Activated naive CD8-positive, alpha-beta T cell treated with anti-CD3 and anti-CD28 coated beads, Interleukin-2, amount 50 U/mL, for 24 hours (primary cell): Measurements from ENCODE around the gene ZNF763.
"Not testable (repeated sequence)": the region's sequence is repeated elsewhere in the genome, so short reads cannot be mapped to it uniquely, and the experiment has no call there.

ENCODE experiments used
- ATAC-seq: fragments of 150-1000 bp; cut with Tn5 transposase; one replicate; pipeline ENCODE4 v1.10.0; 2021
- DNase-seq: peaks from one replicate; pipeline ENCODE4 v3.0.0; 2021
- H3K27ac Mint-ChIP-seq: one replicate; pipeline ENCODE4 v1.8.0; 2021; ENCODE audit warnings: mild to moderate bottlenecking, mixed read lengths
- H3K27me3 Mint-ChIP-seq: one replicate; pipeline ENCODE4 v1.8.0; 2021; ENCODE audit warnings: mixed read lengths
- H3K36me3 Mint-ChIP-seq: one replicate; pipeline ENCODE4 v1.8.0; 2021; ENCODE audit warnings: low read depth, mixed read lengths
- H3K4me1 Mint-ChIP-seq: one replicate; pipeline ENCODE4 v1.8.0; 2021; ENCODE audit warnings: mixed read lengths
- H3K4me3 Mint-ChIP-seq: one replicate; pipeline ENCODE4 v1.8.0; 2021; ENCODE audit warnings: mild to moderate bottlenecking, moderate library complexity, mixed read lengths
- H3K9me3 Mint-ChIP-seq: one replicate; pipeline ENCODE4 v1.8.0; 2021; ENCODE audit warnings: mixed read lengths

The ZNF763 gene

DNA sequence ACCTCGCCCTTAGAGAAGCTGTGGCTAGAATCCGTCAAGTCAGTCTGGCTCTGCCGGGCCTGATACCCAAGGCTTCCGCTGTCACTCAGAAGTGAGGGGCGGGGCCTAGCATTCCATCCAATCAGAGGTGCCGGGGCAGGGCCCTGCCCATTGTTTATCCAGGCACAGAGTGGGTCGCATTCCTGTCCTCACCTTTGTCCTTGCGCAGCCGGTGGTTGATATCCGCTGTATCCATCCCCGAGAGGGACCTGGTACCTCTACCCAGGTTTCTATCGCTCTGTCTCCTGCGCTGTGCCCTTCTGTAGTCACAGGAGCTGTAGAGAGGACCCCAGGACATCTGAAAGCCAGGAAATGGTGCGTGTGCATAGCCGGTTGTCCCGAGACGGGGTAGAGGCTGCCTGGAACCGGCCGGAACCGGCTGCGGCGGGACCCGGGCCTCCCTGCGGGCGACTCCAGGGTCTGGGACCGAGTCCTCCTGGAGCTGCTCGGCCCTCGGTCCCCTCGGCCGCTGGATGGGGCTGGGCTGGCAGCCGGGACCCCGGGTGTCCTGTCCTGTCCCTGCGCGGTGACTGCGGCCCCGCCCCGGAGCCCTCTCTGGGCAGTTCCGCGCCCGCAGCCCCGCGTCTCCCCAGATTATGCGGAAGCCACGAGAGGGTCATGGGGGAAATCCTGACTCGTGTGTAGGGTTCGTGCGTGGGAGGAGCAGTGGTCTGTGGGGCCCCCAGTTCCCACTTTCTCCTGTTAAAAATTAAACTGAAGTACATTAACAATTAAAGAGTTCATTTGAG, at the start of gene ZNF763:
Gene ZNF763 (plus strand): TSS at position 183 of the 788 bp plus-strand sequence. CDS start 169 bp downstream, at position 352.
- H3K4me1 Mint-ChIP-seq = peaks cover 23% of the 10 kb centered on the region
- H3K27ac Mint-ChIP-seq = peak within 1 kb of the TSS; percentile 81
- no peaks in the 10 kb centered on the region for H3K9me3 Mint-ChIP-seq
- H3K4me3 Mint-ChIP-seq = peak within 1 kb of the TSS; percentile 80
- peaks cover 1% of the 10 kb centered on the region for H3K36me3 Mint-ChIP-seq
- DNase-seq = peak; percentile 90
- no peaks in the 10 kb centered on the region for H3K27me3 Mint-ChIP-seq
- ATAC-seq = peak; percentile 95

DNA sequence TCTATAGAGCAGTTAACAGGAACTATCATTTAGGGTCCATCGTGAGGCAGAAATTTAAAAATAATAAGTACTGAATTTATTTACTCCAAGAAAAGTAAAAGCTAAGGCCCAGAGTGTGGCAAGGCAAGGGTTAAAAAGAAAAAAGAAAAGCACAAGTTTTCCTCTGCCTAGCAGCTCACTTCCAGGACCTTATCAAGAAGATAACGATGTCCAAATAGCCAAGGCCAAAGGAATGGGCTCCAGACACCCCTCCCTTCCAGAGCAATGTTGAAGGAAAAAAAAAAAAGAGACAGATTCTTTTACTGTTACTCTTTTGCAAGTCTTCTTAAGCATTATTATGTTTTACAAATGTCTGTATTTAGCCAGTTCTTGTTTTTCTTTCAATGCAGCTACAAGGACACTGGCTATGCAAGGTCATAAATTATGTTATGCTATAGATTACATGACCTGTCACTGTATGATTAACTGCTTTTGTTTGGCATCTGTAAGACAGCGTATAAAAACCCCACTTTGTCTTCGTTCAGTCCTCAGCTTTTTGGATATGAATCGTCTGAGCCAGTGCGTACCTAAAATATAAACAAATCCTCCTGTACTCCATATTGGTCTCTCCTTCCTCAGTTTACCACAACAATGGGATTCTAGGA, 42.9 kb upstream of the ZNF763 start:
- ATAC-seq (no peak), DNase-seq (no peak)
- no peak overlapping the region for H3K4me3 Mint-ChIP-seq
- no peak overlapping the region for H3K27ac Mint-ChIP-seq
- H3K9me3 Mint-ChIP-seq = peaks cover 5% of the 10 kb centered on the region
- H3K4me1 Mint-ChIP-seq = peaks cover 32% of the 10 kb centered on the region
- H3K36me3 Mint-ChIP-seq = peaks cover 6% of the 10 kb centered on the region
- H3K27me3 Mint-ChIP-seq = no peaks in the 10 kb centered on the region

DNA sequence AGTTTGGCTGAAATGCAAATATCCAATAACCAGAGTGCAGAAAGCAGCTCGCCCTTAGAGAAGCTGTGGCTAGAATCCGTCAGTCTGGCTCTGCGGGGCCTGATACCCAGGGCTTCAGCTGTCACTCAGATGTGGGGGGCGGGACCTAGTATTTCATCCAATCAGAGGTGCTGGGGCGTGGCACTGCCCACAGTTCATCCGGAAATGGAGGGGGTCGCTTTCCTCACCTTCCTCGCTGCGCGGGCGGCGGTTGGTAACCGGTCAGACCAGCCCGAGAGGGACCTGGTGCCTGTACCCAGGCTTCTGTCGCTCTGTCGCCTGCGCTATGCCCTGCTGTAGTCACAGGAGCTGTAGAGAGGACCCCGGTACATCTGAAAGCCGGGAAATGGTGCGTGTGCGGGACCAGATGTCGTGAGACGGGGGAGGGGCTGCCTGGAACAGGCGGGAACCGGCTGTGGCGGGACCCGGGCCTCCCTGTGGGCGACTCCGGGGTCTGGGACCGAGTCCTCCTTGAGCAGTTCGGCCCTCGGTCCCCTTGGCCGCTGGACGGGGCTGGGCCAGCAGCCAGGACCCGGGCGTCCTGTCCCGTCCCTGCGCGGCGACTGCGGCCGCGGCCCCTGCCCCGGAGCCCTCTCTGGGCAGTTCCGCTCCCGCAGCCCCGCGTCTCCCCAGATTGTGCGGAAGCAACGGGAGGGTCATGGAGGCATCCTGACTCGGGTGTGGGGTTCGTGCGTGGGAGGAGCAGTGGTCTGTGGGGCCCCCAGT, 39.8 kb upstream of the ZNF763 start, which contains the start of gene ZNF700:
Gene ZNF700 (plus strand): TSS at position 222 of the 765 bp plus-strand sequence. CDS start 104 bp downstream, at position 326.
- peak; percentile 94 for DNase-seq
- ATAC-seq = peak; percentile 97
- Mint-ChIP-seq H3K36me3 (peaks cover 17% of the 10 kb centered on the region), H3K27ac (peak within 1 kb of the TSS; percentile 99), H3K27me3 (no peaks in the 10 kb centered on the region), H3K4me1 (peaks cover 45% of the 10 kb centered on the region), H3K4me3 (peak within 1 kb of the TSS; percentile 99), H3K9me3 (no peaks in the 10 kb centered on the region)

DNA sequence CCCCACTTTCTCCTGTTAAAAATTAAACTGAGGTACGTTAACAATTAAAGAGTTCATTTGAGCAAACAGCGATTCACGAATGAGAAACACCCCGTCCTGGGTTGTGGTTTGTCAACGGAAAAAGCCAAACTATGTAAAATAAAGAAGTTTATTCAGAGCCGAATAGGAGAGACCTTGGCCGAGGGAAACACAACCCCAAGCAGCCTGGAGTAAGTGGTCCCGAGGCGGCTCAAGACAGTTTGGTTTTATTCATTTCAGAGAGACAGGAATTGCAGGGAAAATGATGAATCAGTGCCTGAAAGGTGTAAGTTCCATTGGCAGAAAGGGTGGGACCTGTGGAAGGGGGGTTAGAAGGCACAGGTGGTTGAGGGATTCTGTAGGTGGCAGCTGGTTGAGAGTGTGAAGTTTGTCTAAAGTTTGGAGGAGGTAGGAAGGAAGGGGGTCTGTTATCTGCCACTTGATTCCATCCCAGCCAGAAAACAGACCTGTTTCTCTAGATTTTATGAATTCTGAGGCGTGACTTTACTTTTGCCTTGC, 39.1 kb upstream of the ZNF763 start:
- not testable (repeated sequence) for ATAC-seq, DNase-seq, H3K27me3 Mint-ChIP-seq, H3K9me3 Mint-ChIP-seq
- H3K4me3 Mint-ChIP-seq = peak overlapping the region; percentile 99
- H3K4me1 Mint-ChIP-seq = peaks cover 51% of the 10 kb centered on the region
- peak overlapping the region; percentile 85 for H3K27ac Mint-ChIP-seq
- H3K36me3 Mint-ChIP-seq = peaks cover 24% of the 10 kb centered on the region

DNA sequence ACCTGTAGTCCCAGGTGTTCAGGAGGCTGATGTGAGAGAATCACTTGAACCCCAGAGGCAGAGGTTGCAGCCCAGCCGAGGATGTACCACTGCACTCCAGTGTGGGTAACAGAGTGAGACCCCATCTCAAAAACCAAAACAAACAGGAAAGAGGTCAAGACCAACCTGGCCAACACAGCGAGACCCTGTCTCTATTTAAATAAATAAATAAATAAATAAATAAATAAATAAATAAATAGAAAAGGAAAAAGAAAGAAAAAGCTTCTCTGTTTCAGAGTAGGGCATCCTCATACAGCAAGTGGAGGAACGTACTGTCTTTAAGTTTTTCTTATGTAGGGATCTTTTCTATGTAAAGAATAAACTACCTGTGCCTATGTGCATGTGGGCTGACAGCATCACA, 37.6 kb upstream of the ZNF763 start:
- H3K9me3 Mint-ChIP-seq = peaks cover 8% of the 10 kb centered on the region
- ATAC-seq (no peak), DNase-seq (no peak)
- no peak overlapping the region for H3K4me3 Mint-ChIP-seq
- H3K27ac Mint-ChIP-seq = no peak overlapping the region
- H3K27me3 Mint-ChIP-seq = no peaks in the 10 kb centered on the region
- peaks cover 34% of the 10 kb centered on the region for H3K36me3 Mint-ChIP-seq
- peaks cover 59% of the 10 kb centered on the region for H3K4me1 Mint-ChIP-seq

DNA sequence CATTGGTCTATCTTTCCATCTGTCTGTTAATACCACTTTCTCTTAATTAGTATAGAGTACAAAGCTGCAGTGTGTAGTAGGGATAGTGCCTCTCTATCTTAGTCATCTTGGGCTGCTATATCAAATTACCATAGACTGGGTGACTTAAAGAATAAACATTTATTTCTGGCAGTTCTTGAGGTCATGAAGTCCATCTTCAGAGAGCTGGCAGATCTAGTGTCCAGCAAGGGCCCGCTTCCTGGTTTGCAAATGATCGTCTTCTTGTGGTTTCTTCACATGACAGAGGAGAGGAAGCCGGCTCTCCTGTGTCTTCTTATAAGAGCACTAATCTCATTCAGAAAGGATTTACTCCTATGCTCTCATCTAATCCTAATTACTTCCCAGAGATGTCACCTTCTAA, 33.8 kb upstream of the ZNF763 start:
- no peaks in the 10 kb centered on the region for H3K27me3 Mint-ChIP-seq
- peaks cover 13% of the 10 kb centered on the region for H3K9me3 Mint-ChIP-seq
- H3K4me3 Mint-ChIP-seq = no peak overlapping the region
- H3K4me1 Mint-ChIP-seq = peaks cover 36% of the 10 kb centered on the region
- no peak overlapping the region for H3K27ac Mint-ChIP-seq
- ATAC-seq = no peak
- DNase-seq = no peak
- peaks cover 60% of the 10 kb centered on the region for H3K36me3 Mint-ChIP-seq

DNA sequence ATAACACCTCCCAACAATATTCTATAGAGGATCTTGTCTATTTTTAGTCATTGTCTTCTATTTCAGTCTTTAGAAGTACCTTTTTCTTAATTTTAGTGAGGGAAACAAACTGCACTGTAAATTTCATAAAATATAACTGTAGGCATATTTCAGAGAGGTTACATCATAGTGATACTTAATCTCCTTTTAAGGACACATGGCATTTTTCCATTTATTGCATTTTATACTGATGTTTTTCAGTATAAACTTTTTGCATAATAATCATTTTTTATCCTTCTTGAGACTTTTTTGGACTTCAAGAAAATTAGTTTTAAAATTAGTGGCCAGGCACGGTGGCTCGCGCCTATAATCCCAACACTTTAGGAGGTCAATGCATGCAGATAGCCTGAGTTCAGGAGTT, 33.3 kb upstream of the ZNF763 start:
- Mint-ChIP-seq H3K36me3 (peaks cover 64% of the 10 kb centered on the region), H3K27ac (no peak overlapping the region), H3K27me3 (no peaks in the 10 kb centered on the region), H3K9me3 (peaks cover 17% of the 10 kb centered on the region), H3K4me1 (peaks cover 31% of the 10 kb centered on the region), H3K4me3 (no peak overlapping the region)
- ATAC-seq (no peak), DNase-seq (no peak)

DNA sequence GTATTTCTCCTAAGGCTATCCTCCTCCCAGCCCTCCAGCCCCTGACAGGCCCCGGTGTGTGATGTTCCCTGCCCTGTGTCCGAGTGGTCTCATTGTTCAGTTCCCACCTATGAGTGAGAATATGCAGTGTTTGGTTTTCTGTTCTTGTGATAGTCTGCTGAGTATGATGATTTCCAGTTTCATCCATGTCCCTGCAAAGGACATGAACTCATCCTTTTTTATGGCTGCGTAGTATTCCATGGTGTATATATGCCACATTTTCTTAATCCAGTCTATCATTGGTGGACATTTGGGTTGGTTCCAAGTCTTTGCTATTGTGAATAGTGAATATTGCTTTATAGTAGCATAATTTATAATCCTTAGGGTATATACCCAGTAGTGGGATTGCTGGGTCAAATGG, 29.0 kb upstream of the ZNF763 start:
- Mint-ChIP-seq H3K9me3 (peaks cover 34% of the 10 kb centered on the region), H3K36me3 (peaks cover 75% of the 10 kb centered on the region)
- not testable (repeated sequence) for DNase-seq, ATAC-seq, H3K4me1 Mint-ChIP-seq, H3K27me3 Mint-ChIP-seq, H3K27ac Mint-ChIP-seq, H3K4me3 Mint-ChIP-seq

DNA sequence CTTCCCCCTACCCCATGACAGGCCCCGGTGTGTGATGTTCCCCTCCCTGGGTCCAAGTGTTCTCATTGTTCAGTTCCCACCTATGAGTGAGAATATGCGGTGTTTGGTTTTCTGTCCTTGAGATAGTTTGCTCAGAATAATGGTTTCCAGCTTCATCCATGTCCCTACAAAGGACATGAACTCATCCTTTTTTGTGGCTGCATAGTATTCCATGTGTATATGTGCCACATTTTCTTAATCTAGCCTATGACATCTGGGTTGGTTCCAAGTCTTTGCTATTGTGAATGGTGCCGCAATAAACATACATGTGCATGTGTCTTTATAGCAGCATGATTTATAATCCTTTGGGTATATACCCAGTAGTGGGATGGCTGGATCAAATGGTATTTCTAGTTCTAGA, 26.5 kb upstream of the ZNF763 start:
- not testable (repeated sequence) for H3K27me3 Mint-ChIP-seq, H3K27ac Mint-ChIP-seq, ATAC-seq, H3K4me1 Mint-ChIP-seq, DNase-seq, H3K4me3 Mint-ChIP-seq
- peaks cover 79% of the 10 kb centered on the region for H3K36me3 Mint-ChIP-seq
- peaks cover 40% of the 10 kb centered on the region for H3K9me3 Mint-ChIP-seq

DNA sequence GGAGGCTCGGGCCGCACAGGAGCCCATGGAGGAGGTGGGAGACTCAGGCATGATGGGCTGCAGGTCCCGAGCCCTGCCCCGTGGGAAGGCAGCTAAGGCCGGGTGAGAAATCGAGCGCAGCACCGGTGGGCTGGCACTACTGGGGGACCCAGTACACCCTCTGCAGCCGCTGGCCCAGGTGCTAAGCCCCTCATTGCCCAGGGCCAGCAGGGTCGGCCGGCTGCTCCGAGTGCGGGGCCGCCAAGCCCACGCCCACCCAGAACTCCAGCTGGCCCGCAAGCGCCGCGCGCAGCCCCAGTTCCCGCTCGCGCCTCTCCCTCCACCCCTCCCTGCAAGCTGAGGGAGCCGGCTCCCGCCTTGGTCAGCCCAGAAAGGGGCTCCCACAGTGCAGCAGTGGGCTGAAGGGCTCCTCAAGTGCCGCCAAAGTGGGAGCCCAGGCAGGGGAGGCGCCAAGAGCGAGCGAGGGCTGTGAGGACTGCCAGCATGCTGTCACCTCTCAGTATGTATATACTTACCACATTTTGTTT, 23.4 kb upstream of the ZNF763 start:
- H3K27ac Mint-ChIP-seq, H3K4me1 Mint-ChIP-seq, H3K4me3 Mint-ChIP-seq, DNase-seq, H3K27me3 Mint-ChIP-seq, ATAC-seq: not testable (repeated sequence)
- peaks cover 55% of the 10 kb centered on the region for H3K9me3 Mint-ChIP-seq
- peaks cover 87% of the 10 kb centered on the region for H3K36me3 Mint-ChIP-seq

DNA sequence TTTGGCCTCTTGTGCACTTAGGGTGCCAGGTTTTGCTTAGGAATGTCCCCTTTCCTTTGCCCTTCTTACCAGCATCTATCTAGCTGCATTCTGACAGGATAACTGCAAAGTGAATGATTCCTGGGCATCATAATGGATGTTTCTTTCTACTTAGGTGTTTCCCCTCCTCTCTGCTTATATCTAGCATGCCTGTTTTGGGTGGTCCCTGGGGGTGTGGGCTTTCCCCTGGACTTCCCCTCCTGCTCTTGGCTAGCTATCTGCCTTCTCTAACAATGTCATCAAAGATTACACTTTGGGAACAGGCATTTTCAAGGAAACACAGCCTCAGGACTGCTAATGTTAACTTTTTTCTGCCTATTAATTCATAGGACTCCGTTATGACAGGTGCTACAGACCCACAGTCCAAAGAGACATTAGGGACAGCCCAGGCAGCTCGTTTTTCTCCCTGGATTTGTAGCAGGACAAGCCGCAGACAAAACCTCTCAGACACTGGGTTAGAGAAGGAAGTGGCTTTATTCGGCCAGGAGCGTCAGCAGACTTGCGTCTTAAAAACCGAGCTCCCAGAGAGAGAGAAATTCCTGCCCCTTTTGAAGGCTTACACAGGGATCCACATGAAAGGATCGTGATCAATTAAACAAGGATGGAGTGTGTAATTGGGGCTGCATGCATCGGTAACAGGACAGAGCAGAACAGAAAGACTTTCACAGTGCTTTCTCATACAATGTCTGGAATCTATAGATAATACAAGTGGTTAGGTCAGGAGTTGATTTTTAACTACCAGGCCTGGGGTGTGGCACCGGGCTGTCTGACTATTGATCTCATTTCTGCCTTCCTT, 22.6 kb upstream of the ZNF763 start:
- Mint-ChIP-seq H3K4me3 (no peak overlapping the region), H3K4me1 (peaks cover 3% of the 10 kb centered on the region), H3K27ac (no peak overlapping the region), H3K9me3 (peaks cover 53% of the 10 kb centered on the region), H3K36me3 (peaks cover 88% of the 10 kb centered on the region), H3K27me3 (no peaks in the 10 kb centered on the region)
- DNase-seq (no peak), ATAC-seq (no peak)

DNA sequence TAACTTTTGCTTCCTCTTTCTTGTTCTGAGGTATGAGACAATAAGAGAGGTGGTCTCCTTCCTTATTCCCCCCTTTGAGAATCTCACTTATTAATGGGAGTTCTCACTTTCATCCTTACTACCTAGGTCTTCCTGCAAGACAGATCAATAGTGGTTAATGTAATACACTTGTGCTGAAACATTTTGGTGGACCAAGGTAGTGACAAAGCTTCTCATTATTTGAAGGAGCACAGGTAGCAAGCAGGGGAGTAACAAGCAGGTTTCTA, 22.1 kb upstream of the ZNF763 start:
- H3K27me3 Mint-ChIP-seq = no peaks in the 10 kb centered on the region
- no peak overlapping the region for H3K4me3 Mint-ChIP-seq
- H3K36me3 Mint-ChIP-seq = peaks cover 90% of the 10 kb centered on the region
- no peak overlapping the region for H3K27ac Mint-ChIP-seq
- DNase-seq (no peak), ATAC-seq (no peak)
- H3K4me1 Mint-ChIP-seq = peaks cover 3% of the 10 kb centered on the region
- peaks cover 56% of the 10 kb centered on the region for H3K9me3 Mint-ChIP-seq

DNA sequence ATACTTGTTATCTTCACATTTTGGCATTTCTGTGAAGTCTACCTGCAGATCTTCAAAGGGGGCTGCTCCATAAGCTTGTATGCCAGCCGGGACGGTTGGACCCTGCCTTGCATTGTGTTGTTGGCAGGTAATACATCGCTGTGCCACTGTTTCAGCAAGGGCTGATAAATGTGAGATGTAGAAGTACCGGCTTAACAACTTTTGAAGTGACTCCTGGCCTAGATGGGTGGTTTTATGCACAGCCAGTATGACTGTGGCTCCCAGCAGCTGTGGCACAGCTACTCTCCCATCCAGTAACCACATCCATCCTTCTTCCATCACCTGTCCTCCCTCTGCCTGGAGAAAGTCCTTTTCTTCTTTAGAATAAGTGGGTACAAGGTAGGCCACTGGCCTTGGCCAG, 20.2 kb upstream of the ZNF763 start:
- no peaks in the 10 kb centered on the region for H3K27me3 Mint-ChIP-seq
- H3K27ac Mint-ChIP-seq = no peak overlapping the region
- H3K4me3 Mint-ChIP-seq = no peak overlapping the region
- no peak for ATAC-seq
- peaks cover 3% of the 10 kb centered on the region for H3K4me1 Mint-ChIP-seq
- H3K9me3 Mint-ChIP-seq = peaks cover 65% of the 10 kb centered on the region
- H3K36me3 Mint-ChIP-seq = peaks cover 95% of the 10 kb centered on the region
- no peak for DNase-seq

DNA sequence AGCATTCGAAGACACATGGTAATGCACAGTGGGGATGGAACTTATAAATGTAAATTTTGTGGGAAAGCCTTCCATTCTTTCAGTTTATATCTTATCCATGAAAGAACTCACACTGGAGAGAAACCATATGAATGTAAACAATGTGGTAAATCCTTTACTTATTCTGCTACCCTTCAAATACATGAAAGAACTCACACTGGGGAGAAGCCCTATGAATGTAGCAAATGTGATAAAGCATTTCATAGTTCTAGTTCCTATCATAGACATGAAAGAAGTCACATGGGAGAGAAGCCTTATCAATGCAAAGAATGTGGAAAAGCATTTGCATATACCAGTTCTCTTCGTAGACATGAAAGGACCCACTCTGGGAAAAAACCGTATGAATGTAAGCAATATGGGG, 16.2 kb upstream of the ZNF763 start:
- Mint-ChIP-seq H3K4me1 (no peaks in the 10 kb centered on the region), H3K9me3 (peaks cover 73% of the 10 kb centered on the region), H3K27ac (no peak overlapping the region), H3K27me3 (no peaks in the 10 kb centered on the region), H3K36me3 (peaks cover 89% of the 10 kb centered on the region), H3K4me3 (no peak overlapping the region)
- DNase-seq = no peak
- ATAC-seq = no peak
